Fibroblast of lung (primary cell): ENCODE results near the gene ANAPC2.

Experiments used
- EZH2 ChIP-seq: IDR thresholded peaks from 2 replicates; pipeline ENCODE4 v1.5.1; 2012; ENCODE audit warnings: low read length, control low read depth, mild to moderate bottlenecking; ENCODE audit errors: missing control alignments
- TF ChIP-seq, protein P1 (sequence below), 2 donors: IDR thresholded peaks in 1 of 2; conservative IDR thresholded peaks in 1 of 2; 1 replicate in 1 of 2; 2 replicates in 1 of 2; pipeline ENCODE4 v1.5.1; 2011 to 2012; ENCODE audit warnings: low read length in 2 of 2, control low read depth in 1 of 2, inconsistent platforms in 1 of 2, low read depth in 1 of 2, mild to moderate bottlenecking in 1 of 2

DNA sequence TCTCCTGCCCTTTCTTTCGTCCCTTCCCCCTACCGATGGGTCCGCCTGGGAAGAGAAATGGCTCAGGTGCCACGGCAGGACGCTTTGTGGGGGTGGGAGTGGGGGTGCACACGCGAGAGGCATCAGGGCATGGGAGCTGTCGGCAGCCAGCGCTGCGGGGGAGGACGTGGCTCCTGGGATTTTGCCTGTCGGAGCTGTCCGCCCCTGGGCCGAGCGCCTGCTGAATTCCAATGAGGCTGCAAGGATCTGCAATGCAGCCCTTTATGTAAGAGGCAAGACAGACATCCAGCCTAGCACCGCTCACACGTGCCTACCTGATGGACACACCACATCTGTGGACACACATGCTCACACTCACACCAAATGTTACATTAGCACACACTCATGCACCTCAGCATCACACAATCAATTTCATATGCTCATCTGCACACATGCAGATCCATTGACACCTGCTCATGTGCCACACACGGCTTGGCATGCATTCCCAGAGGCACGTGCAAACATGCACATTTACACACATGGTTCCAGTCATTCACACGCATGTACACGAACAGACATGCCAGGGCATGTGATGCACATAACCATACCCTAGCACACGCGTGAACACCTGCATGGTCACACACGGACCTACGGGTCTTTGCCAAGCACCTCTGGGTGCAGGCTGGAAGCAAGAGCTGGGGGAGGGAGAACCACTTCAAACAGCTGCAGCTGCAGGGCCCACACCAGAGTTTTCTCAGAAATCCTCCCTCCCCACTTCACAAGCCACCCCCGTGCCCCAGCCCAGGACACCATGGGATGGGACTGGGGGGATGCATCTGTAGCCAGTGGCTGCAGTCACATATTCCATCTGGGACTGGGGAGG is 48.0 kb downstream of the ANAPC2 start:
- no peak for TF ChIP-seq EZH2
- TF ChIP-seq, protein P1, sequence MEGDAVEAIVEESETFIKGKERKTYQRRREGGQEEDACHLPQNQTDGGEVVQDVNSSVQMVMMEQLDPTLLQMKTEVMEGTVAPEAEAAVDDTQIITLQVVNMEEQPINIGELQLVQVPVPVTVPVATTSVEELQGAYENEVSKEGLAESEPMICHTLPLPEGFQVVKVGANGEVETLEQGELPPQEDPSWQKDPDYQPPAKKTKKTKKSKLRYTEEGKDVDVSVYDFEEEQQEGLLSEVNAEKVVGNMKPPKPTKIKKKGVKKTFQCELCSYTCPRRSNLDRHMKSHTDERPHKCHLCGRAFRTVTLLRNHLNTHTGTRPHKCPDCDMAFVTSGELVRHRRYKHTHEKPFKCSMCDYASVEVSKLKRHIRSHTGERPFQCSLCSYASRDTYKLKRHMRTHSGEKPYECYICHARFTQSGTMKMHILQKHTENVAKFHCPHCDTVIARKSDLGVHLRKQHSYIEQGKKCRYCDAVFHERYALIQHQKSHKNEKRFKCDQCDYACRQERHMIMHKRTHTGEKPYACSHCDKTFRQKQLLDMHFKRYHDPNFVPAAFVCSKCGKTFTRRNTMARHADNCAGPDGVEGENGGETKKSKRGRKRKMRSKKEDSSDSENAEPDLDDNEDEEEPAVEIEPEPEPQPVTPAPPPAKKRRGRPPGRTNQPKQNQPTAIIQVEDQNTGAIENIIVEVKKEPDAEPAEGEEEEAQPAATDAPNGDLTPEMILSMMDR (conservative IDR thresholded peaks at IDR 0.05 in 1 of 2, IDR thresholded peaks at IDR 0.05 in 1 of 2; ENCODE audit: low read depth in 1 of 2, low read length in 2 of 2), result no peak
